GM21367 (cell line): ENCODE results near the gene PIGB.
"Not testable (repeated sequence)": the region's sequence is repeated elsewhere in the genome, so short reads cannot be mapped to it uniquely, and the experiment has no call there.

Experiments
- ATAC-seq: cut with Tn5 transposase; IDR thresholded peaks from one replicate; pipeline ENCODE4 v1.9.1; 2021; ENCODE audit not compliant: unreplicated experiment

Gene PIGB

DNA sequence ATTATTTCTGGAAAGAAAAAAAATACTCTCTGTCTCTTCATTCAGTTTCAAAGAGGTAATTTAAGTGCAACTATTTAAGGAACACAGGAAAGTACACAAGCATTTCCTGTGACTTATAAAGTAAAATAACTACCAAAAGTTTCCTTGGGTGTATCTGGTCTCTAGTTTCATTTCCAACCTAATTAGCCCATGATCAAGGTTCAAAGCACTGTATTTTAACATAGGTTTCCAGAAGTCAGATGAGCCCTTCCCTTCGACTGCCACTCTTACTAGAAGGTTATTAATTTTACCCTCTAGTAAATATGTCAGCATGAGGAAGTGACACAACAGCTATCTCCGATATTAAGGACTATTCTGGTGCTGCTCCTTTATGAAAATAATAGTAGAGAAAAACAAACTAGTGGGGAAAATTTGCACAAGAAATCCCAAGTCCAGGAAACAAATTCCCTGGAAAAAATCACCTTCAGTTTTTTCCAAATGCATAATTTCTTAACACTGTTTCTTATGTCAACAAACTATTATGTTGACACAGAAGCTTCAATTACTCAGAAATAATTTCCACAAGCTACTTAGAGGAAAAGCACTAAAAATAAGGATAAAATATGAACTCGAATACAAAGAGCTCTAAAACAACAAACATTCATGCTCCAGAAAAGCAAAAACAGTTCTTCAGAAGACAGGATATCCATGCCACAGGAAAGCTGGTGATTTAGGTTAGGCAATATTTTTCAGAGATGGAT is 53.8 kb downstream of the PIGB start:
- no peak for ATAC-seq

DNA sequence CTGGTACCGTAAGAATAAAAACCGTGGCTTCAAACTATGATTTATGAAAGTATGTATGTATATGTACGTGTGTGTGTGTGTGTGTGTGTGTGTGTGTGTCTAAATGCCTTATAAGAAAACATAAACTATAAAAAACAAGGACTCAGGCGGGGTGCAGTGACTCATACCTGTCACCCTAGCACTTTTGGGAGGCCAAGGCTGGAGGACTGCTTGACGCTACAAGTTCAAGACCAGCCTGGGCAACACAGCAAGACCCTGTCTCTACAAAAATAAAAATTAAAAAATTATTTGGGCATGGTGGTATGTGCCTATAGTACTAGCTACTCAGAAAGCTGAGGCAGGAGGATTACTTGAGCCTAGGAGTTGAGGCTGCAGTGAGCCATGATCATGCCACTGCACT is 60.1 kb downstream of the PIGB start:
- ATAC-seq: no peak

DNA sequence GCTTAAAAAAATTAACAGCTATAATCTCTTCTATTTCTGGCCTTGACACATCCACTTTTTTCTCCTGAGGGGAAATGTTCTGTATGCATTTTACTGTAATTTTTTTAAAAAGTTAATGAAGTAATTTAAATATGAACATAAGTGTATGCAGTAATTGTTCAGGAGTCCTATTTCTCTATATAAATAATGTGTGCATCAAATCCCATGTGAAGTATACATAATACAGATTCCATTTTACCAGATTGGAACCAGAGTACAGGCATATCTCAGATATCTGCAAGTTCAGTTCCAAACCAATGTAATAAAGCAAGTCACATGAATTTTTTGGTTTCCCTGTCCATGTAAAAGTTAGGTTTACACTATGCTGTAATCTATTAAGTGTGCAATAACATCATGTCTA is 62.6 kb downstream of the PIGB start:
- no peak for ATAC-seq

DNA sequence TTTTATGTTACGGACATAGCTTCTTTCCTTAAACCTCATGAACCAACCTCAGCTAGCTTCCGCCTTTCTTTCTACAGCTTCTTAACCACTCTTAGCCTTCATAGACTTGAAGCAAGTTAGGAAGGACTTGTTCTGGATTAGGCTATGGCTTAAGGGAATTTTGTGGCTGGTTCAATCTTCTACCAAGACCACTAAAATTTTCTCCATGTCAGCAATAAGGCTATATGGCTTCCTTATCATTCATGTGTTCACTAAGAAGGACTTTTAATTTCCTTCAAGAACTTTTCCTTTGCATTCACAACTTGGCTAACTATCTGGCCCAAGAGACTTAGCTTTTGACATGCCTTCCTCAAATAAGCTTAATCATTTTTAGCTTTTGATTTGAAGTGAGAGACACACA is 64.7 kb downstream of the PIGB start:
- ATAC-seq: no peak

DNA sequence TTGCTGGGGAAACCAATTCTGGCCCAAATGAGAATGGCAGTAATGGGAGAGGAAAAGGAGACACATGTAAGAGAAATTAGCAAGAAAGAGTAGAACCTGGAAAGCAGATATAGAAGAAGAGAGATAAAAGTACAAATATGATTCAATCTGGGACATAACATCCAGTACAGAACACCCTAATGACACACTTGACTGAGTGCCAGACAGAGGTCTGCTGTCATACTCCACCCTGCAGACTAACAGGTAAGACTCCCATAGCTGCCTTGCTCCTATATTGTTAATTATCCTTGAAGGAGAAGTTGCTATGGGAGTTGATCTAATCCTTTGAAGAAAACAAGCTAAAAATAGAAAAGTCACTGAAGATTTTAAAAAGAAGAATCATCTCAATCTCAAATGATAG is 68.0 kb downstream of the PIGB start:
- ATAC-seq: no peak

DNA sequence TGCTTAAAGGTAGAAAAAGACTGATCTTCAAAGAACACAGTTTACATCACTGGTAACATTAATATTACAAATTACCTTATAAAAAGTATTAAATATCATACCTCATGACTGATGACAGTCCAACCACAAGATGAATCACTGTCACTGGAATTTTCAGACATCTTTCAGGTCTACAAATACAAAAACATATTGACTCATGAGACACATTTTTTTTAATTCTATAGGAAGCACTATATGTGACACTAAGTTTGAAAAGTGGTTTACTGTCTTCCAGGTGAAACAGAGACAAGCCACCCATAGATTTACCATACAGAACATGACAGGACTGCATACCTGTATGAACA is 70.2 kb downstream of the PIGB start:
- ATAC-seq: no peak

DNA sequence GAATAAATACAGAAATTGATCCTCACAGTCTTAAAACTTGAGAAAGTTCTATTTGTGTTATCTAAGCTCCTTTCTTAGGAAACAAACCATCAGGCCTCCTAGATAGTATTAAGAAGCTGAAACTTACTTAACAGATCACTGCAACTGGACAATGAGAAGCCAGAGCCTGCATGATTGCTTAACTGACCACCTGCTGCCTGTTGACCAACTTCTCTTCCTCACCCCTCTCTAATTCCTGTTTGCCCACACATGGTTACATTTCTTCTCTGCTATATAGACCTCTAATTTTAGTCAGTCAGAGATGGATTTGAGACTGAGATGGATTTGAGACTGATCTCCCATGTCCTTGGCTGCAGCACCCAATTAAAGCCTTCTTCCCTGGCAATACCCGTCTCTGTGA is 75.7 kb downstream of the PIGB start:
- no peak for ATAC-seq

DNA sequence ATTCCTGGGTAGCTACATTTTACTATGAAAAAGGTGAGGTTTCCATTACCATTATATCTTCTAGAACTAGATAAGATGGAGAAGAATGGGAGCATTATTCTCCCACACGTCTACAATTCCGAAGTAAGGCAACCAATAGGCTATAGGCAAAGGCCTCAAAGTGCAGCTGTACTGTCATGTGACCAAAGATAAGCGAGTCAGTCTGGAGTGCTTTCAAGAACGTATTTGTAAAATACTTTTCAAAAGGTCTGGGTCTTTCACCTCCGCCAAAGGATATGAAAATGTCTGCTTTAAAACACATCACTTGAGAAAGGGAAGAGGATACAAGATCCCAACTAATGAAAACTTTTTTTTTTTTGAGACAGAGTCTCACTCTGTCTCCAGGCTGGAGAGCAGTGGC is 79.2 kb downstream of the PIGB start:
- ATAC-seq: no peak

DNA sequence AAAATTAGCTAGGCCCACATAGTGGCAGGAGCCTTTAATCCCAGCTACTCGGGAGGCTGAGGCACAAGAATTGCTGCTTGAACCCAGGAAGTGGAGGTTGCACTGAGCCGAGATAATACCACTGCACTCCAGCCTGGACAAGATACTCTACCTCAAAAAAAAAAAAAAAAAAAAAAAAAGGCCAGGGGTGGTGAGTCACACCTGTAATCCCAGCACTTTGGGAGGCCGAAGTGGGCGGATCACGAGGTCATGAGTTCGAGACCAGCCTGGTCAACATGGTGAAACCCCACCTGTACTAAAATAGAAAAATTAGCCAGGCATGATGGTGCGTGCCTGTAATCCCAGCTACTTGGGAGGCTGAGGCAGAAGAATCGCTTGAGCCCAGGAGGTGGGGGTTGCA is 81.0 kb downstream of the PIGB start:
- not testable (repeated sequence) for ATAC-seq

DNA sequence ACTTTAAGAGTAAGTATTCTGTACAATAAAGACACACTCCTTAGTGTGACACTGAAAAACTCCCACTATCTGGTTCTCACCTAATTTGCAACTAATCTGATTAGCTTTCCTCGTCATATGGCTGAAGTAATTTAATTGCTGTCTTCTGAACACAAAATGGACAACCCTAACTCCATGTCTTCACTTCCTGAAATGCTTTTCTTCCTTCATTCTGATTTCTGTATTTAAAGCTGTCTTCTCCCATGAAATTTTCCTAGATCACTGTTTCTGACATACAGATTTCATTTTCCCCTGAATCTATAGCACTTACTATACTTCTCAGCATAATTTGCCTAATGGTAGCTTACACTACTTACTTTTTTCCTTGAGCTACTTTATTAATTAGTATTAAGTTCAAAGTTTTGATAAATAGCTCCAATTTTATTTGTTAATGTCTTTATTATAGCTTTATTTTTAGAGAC is 82.8 kb downstream of the PIGB start:
- ATAC-seq: no peak

DNA sequence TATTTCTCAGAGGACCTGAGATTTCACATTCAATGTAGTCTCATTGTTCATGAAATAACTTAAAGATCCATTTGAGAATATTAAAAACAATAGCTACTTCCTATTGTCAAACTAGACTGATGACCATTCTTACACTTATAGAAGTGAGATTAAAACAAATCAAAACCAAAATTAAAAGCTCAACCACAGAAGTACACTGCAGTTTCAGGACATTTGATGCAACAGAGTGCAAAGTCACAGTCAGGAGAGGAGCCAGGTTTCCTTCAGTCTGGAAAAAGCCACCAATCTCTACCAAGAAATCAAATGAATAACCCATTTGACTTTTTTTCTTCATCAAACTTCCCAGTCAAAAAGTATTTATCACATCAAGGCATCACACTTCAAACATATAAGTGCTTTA is 83.7 kb downstream of the PIGB start:
- no peak for ATAC-seq

DNA sequence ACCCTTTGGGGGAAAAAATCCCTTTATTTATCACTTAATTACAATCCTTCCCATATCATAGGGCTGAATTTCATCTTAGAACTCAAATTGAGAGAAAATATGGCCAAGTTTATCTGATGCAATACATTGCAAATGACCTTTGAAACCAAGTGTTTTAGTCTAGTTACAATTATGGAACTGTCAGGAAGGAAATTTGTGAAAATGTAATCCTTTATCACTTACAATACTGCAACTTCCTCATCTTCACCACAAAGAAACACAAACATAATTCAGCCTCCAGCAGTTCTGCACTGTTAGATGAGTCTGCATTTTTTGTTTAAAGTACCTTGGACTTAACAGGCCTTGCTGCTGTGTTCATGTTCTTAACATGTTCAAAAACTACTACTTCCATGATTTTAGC is 84.5 kb downstream of the PIGB start:
- no peak for ATAC-seq
